ENCODE data around the gene RFX3.

The RFX3 gene

DNA sequence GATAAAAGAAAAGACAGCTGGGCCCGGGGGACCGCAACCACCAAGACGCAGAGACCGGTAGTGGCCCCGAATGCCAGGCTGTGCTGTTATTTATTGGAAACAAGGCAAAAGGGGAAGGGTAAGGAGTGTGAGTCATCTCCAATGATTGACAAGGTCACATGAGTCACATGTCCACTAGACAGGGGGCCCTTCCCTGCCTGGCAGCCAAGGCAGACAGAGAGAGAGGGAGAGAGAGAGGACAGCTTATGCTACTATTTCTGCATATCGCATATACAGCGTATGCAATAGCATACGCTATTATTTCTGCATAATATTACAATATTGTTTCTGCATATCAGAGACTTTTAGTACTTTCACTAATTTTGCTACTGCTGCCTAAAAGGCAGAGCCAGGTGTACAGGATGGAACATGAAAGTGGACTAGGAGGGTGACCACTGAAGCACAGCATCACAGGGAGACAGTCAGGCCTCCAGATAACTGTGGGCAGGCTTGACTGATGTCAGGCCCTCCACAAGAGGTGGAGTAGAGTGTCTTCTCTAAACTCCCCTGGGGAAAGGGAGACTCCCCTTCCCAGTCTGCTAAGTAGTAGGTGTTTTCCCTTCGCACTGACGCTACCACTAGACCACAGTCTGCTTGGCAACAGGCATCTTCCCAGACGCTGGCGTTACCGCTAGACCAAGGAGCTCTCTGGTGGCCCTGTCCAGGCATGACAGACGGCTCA lies 50.3 kb downstream of the RFX3 start:
- no peak for DNase-seq

DNA sequence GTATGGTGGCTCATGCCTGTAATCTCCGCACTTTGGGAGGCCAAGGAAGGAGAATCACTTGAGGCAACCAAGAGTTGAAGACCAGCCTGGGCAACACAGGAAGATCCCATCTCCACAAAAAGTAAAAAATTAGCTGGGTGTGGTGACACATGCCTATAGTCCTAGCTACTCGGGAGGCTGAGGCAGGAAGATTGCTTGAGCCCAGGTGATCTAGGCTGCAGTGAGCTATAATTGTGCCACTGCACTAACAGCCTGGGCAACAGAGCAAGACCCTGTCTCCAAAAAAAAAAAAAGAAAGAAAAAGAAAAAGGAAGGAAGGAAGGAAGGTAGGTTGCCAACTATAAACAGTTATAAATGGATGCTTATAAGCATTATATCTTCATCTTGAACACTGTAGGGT lies 51.0 kb downstream of the RFX3 start:
- no peak for DNase-seq

DNA sequence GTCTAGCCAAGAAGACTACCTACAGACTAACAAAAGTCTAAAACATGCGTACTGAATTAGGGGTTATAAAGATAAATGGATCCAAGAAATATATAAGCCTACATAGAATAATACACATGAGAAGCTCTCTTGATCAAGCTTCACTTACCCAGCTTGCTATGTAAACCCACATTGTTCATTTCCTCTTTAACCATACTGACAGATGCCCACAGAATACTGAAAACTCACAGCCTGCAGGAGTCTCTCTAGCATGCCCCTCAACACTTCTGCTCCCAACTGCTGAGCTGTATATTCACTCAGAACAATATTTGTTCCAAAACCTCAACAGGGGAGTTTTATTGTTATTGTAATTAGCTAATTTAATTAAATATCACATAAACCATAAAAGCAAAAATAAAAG lies 52.4 kb downstream of the RFX3 start:
- peak; percentile 15 for DNase-seq

DNA sequence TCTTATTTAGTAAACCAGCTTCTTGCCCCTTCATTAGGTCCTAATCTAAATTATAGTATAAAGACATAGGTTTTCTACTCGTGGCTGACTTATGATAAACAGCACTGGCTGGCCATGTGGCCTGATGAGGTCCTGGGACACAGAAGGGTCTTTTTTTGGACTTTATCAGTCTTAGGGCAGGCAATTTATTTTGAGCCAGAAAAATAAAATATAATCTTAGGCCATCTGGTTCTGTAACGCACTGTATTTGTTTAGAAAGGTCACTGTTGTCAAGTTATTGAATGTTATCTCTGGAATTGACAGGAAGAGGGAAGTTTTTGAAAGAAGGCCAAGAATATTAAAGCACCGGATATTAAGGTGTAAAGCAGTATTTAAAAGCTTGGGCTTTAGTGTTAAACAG lies 53.9 kb downstream of the RFX3 start:
- no peak for DNase-seq

DNA sequence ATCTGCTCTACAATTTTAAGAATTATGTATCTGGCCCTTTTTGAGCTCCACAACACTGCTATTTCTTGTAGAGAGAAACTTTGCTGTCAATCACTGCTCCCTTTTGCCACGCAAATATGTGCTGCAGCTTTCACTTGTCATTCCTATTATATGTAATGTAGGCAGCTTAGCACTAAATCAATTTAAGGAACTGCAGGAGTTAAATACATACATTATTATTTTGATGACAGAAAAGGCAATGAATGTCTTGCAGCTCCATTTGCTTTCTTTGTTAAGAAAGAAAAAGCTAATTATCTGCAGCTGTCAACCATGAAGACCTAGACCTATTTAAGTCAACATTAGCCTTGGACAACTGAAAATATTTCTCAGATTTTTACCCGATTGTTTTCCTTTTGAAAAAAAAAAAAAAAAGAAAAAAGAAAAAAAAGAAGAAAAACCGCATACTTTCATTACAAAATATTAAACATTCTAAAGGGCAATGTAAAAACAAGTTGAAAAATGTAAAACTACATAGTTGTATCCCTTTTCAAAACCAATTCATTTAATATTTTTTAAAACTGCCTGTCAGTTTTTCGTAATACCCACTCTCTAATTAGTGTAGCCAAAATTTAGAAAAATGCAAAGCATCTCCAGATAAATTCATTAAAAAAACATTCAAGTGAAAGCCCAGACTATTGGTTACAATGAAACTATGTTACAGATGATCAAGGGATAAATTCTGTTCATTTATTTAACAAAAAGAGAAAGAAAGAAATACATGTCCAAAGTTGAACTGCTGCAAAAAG lies 57.2 kb downstream of the RFX3 start:
- DNase-seq, result no peak

DNA sequence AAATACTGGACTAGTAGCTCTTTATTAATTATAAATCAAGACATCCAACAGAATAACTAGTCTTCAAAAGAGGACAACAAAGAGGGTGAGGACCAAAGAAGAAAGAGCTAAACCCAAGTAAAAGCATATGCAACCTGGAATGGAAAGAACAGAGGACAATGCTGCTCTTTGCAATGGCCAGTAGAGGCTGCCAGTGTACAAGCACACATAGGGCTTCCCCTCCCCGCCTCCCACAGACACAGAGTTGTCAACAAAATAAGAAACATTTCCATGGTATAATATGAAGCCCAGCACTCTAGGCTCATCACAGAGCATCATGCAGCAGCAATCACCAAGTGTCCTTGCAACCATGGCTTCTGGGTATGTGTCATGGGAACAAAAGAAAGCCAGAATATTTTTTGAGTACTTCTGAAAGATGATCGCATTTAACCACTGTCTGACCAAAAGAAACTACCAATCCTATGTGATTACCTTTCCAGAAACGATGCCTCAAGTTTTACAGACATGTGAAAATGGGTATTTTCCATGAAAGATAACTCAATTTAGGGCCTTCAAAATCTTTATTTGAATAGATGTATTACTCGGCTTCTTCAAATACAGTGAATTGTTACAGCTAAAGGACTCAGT lies 58.1 kb downstream of the RFX3 start:
- DNase-seq, result peak; percentile 79

DNA sequence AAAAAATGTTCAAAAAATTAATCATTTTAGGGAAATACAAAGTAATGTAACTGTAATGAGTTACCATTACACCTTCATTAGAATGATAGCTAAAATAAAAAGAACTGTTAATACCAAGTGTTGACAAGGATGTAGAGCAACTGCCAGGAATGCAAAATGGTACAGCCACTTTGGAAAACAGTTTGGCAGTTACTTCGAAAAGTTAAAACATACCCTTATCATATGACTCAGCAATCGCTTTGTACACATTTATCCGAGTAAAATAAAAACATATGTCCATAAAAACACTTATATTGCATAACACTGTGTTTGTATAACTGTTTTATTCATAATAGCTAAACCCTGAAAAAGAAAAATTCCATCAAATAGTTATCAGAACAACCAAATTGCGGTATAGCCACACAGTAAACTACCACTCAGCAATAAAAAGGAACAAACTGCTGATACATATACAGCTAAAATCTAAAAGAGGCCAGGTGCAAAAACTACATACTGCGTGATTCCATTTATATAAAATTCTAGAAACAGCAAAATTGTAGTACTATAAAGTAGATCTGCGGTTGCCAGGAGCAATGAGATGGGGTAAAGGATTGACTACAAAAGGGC lies 61.7 kb downstream of the RFX3 start:
- no peak for DNase-seq

DNA sequence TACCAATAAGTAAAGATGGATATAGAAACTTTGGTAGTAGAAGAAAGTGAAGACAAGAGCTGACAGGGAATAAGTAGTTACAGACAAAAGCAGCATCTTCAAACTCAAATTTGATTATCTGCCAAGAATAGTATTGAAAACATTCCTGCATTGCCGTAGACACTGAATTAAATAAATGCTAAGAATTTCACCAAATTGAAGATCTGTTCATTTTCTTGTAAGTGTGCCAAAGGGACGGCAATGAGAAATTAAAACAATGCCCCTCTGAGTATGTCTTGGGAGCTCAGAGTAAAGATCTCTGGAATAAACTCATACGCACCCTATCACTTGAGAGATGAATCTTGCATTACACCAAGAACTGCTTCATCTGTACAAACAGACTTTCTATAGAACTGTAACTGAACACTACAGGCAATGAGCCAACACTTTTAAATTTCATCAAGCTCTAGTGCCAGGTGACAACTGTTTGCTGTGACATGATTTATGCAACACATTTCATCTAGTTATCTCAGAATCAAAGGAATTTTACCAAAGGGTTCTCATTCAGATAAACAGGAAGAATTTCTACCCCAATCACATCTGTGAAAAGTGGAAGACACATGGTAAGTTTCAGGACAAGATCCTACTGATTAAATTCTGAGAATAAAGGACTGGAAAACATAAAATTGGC lies 66.9 kb downstream of the RFX3 start:
- DNase-seq, result no peak

DNA sequence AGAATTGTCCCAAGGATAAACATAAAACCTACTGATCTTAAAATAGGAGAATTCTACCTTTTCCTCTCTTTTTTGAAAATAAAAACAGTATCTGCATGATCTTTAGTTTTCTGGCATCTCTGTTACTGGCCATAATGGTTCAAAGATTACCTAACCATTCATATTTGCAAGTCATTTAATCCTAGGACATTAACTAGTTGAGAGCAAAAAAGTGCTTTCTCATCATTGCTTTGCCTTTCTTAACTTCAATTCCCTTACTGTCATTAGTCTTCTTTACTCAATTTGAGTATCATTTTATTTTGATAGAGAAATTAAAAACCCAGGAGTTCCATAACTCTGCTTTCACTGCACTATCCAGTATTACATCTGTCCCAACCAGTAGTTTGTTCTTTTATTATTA lies 68.6 kb downstream of the RFX3 start:
- no peak for DNase-seq

DNA sequence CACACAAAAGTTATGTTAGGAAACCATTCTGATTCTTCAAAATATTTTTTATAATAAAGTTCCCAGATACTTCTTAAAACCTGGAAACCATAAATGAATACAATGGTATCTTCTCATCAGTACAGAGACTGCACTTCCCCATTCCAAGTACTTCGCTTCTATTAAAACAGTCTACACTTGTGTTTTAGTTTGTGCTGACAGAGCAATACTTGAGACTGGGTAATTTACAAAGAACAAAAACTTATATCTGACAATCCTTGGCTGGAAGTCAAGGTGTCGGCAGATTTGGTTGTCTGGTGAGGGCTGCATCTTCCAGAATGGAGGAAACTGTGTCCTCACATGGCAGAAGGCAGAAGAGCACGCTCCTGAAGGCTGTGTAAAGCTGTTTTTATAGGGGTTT lies 70.1 kb downstream of the RFX3 start:
- no peak for DNase-seq

DNA sequence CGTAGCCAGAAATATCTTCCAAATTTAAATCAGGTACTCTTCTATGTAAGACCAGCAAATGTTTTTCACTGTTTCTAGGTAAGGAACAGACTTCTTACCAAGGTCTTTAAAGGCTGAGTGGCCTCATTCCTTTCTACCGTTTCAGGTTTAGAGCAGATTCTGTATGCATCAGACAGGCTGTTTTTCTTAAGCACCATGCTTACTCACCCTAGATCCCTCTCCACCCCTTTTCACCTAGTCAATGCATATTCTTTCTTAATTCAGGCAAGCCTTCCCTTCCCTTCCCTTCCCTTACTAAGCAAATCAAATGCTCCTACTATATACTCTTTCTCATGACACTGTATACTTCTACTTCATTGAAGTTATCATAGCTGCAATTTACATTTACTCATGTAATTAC lies 70.7 kb downstream of the RFX3 start:
- DNase-seq, result no peak

DNA sequence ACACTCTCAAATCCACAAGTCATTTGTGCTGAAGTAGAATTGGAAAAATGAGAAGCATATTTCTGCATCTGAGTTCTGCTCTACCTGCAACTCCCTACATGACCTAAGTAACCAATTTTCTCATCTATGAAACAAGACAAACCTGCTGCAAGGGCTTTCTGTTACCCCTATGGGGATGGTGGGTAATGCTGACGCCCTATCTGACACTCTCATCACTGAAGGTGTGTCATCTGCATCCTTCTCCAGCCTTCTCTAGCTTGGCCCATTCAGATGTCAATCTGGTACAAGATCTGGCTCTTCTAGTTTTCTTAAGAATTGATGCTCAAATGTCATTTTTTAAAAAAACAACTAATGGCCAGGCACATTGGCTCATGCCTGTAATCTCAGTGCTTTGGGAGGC lies 73.8 kb downstream of the RFX3 start:
- no peak for DNase-seq

DNA sequence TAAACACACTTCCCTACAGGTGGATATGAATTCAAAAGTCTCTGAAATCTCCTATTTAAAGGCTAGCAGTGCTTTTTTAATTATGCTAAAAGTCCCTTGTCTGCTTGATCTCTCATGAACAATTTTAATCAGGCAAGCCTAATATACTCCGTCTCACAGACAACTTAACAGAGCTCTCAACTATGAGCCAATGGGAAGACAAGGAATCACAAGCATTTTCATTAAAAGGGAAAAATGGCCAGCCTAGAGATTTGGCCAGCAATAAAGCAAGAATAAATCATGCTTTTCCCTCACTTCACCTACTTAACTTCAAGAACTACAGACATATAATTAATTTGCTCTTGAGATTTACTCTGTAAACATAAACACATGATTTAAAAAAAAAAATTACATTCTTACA lies 78.0 kb downstream of the RFX3 start:
- DNase-seq, result no peak

DNA sequence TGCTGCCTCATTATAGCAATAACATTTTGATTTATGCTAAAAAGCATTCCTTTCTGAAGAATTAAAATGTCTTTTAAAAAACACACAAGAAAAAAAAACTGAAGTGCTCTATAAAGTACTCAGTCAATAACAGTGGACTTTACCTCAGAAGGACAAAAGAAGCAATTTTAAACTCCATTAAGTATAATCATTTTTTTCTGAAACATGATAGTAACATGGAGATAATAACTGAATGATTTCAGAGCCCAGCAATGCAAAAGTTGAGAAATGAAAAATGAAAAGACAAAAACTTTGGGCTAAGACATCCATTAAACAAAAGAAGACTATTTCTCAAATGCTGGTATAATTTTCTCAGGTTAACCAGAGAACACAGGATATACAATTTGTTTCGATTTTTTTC lies 78.7 kb downstream of the RFX3 start:
- DNase-seq, result no peak

DNA sequence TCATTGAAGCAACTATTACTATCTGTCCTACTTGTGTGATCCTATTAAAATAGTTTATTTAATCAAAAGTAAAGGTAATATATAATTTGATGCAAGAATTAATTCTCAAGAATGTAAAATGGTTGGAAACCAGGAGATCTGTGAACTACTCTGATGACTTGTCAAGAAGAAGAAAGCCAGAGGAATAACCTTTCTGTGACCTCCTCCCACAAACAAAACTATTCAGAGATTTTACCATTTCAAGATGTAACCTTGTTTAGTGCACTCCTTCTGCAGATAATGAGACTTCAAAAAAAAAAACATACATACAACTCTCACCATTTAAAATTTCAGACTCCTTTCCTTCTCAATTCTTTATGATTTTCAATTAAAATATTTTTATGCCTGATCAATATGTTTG lies 79.5 kb downstream of the RFX3 start:
- no peak for DNase-seq

DNA sequence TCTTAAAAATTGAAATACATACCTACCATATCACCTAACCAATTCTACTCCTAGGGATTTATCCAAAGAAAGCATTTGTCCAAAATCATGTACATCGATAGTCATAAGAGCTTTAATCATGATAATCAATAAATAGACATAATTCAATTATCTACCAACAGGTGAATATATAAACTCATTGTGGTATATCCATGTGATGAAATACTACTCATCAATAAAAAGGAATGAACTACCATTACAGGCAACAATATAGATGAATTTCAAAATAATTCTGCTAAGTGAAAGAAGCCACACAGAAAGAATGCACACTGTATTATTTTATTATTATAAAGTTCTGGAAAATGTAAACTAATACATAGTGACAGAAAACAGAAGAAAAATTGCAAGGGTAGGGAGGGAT lies 81.8 kb downstream of the RFX3 start:
- no peak for DNase-seq

DNA sequence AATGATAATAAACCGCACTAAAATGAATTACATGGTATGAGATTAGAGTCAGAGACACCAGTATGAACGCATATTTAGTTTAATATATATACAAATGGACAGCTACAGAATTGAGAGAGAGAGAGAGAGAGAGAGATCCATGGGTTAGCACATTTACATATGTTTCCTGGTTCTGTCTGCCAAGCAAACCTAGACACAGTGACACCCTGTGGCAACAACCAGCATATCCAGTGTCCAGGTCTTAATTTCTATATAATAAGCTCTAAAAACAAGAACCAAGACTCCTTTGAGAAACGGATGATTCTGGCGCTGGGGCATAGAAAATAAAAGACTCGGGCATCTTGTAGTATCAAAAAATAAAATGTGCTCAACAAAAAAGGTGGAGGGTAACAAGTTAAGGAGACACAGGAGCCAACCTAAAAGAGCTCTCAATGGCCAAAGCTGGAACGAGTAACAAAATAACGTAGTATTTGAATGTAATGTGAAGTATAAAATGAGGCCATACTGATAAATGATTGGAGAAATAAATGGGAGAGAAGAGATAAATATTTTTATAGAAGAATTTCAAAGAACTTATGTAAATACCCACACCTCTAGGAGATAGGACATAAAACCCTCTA lies 84.5 kb downstream of the RFX3 start:
- peak; percentile 73 for DNase-seq

DNA sequence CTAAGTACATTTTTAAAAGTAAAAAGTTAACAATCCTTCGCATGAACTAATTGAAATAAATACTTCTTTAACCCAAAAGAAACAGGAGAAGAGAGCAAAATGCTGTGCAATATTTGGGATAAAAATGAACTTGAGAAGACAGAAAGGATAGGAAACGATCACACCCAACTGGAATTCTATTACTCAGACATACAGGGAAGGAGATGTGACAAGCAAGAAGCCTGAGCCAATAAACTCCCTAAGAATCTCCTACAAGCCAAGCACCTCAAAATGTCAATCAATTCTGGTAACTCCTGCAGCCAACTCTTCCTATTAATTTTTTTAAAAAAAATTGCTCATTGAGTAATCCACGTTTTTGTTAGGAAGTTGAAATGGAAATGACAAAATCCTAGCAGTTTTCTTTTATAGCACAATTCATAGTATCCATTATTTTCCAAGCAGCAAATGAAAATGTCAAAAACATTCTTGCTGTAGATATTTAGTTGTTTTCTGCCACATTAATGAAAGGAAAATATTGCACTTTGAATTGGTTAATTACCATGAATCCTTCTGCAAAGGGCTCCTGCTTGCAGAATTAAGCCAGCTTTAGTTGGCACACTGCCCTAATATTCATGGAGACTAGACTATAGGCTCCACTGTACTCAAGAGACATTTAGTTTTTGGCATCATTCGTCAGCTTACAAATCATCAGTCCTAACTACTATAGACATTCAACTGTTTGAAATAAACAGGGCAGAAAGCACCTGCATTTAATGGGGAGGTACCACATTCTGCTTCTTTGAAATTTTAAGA lies 89.0 kb downstream of the RFX3 start:
- no peak for DNase-seq

DNA sequence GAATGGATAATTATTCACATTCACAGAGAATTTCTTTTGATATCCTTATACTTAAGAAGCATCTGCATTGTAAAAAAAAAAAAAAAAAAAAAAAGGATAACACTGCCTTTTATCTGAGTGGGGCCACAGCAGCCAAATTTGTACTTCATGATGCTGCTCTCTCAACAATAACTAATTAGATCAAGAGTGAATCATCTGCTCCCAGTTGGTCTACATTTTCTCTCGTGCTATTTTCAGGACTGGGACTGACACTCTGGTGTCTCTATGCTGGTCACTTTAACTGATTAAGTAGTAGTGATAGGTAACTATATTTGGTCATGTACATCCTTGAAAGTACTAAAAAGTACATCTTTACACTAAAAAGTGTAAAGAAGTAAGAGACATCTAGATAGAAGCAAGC lies 90.1 kb downstream of the RFX3 start:
- no peak for DNase-seq

DNA sequence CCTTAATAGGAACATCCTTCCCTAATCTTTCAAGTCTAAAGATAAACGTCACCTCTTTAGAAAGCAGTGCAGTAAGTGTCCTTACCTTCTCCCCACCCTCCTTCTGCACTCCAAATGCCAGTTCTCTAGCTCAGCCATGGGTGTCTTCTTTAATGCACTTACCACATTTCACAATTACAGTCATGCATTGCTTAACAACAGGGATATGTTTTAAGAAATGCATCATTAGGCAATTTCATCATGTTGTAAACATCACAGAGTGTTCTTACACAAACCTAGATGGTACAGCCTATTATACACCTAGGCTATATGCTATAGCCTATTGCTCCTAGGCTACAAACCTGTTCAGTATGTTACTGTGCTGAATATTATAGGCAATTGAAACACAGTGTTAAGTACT lies 91.2 kb downstream of the RFX3 start:
- peak; percentile 80 for DNase-seq

DNA sequence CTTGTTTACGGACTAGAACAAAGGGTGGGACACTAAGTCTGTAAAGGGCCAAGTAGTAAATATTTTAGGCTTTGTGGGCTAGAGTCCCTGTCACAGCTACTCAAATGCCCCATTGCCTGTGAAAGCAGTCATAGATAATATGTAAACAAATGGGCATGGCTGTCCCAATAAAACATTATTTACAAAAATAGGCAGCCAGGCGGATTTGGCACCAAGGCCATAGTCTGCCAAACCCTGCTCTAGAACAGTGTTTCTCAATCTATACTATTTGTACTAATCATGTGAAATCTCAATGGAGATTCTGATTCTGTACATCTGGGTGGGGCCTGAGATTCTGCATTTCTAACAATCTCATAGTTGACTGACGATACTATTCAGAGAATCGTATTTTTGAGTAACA lies 92.0 kb downstream of the RFX3 start:
- DNase-seq, result no peak

DNA sequence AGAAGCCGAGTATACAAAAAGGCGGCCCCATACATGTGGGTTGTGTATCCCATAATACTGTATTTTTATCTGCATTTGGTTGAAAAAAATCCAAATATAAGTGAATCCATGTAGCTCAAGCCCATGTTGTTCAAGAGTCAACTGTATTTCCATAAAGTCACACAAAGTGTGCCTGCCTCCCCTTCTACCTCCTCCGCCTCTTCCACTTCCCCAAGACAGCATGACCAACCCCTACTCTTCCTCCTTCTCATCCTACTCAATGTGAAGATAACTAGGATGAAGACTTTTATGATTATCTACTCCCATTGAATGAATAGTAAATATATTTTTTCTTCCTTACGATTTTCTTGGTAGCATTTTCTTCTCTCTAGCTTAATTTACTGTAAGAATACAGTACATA lies 92.7 kb downstream of the RFX3 start:
- peak; percentile 9 for DNase-seq
